Muscle layer of duodenum (tissue), 2 donors: ENCODE data around the gene PLXNA4.

Experiments used
- H3K27ac ChIP-seq: one replicate; pipeline ENCODE4 v1.7.0; 2013; ENCODE audit warnings: mild to moderate bottlenecking, low read length
- H3K27me3 ChIP-seq: one replicate; pipeline ENCODE4 v1.7.0; 2013; ENCODE audit warnings: low read depth, mild to moderate bottlenecking, control low read depth, low read length
- H3K36me3 ChIP-seq, 2 donors: one replicate each; pipeline ENCODE4 v1.7.0; 2013; ENCODE audit warnings: low read length in 2 of 2, control low read depth in 1 of 2, mild to moderate bottlenecking in 1 of 2; ENCODE audit not compliant: insufficient read depth in 2 of 2, control insufficient read depth in 1 of 2
- H3K4me1 ChIP-seq, 2 donors: one replicate each; pipeline ENCODE4 v1.7.0; 2013; ENCODE audit warnings: low read length in 2 of 2, mild to moderate bottlenecking in 2 of 2, control low read depth in 1 of 2, moderate library complexity in 1 of 2; ENCODE audit not compliant: insufficient read depth in 2 of 2, control insufficient read depth in 1 of 2
- H3K4me3 ChIP-seq, 2 donors: one replicate each; pipeline ENCODE4 v1.7.0; 2013; ENCODE audit warnings: low read length in 2 of 2, low read depth in 1 of 2, mild to moderate bottlenecking in 1 of 2
- H3K9me3 ChIP-seq, 2 donors: one replicate each; pipeline ENCODE4 v1.7.0; 2013; ENCODE audit warnings: low read length in 2 of 2, control low read depth in 1 of 2, mild to moderate bottlenecking in 1 of 2; ENCODE audit not compliant: control insufficient read depth in 1 of 2
- donor health status: healthy.

The PLXNA4 gene

DNA sequence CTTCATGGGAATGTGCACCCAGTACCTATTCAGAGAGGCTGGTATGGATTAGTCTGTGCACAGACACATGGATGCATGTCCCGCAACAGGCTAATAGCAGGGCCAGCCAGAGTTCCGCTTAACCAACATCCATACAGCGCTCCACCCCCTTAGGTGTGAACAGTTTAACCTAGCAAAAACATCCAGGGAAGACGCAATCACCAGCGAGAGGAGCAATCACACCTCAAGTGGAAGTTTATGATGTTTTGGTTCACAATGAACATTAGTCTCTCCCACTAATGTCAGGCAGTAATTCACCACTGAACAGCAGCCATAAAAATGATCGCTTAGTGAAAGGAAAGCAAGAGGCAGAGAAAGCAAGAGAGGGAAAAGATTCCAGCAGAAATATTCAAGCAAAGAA lies 91.1 kb downstream of the PLXNA4 start:
- no peaks in the 10 kb centered on the region for H3K9me3 ChIP-seq
- H3K27me3 ChIP-seq: no peaks in the 10 kb centered on the region
- H3K4me1 ChIP-seq: peaks cover 0 to 6% of the 10 kb centered on the region in 2 donors
- no peaks in the 10 kb centered on the region for H3K36me3 ChIP-seq
- H3K27ac ChIP-seq: no peak overlapping the region
- no peak overlapping the region for H3K4me3 ChIP-seq

DNA sequence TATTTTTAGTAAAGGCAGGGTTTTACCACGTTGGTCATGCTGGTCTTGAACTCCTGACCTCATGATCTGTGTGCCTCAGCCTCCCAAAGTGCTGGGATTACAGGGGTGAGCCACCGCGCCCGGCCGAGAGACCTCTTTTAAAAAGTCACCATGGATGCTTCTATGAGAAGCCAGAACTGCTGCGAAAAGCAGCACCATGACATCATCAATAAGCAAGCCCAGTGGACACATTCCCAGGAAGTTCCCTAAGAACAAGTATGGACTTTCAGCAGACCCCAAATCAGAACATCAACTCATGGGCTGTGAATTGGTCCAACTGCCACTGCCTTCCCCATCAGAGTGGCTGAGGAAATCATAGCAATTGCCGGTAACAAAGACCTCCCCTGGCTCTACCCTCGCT lies 93.4 kb downstream of the PLXNA4 start:
- Histone ChIP-seq H3K9me3 (no peaks in the 10 kb centered on the region), H3K4me3 (no peak overlapping the region), H3K4me1 (peaks cover 0 to 6% of the 10 kb centered on the region in 2 donors), H3K27ac (no peak overlapping the region), H3K27me3 (no peaks in the 10 kb centered on the region), H3K36me3 (no peaks in the 10 kb centered on the region)

DNA sequence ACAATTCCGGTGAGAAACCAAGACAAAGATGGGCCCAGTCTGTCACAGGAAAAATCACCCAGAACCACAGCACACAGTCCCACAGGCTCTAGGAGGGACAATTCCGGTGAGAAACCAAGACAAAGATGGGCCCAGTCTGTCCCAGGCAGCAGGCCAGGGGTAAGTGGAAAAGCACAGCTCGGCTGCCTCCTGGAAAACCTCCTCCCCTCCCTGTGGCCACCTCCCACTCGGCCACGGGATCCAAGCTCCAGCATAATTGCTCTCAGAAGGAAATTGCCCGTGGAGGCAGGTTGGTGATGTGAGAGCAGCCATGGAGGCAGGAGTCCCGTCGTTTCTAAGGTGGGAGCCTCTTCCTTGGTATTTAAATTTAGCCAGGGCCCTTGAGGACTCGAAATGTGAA lies 95.7 kb downstream of the PLXNA4 start:
- no peak overlapping the region for H3K4me3 ChIP-seq
- H3K9me3 ChIP-seq: no peaks in the 10 kb centered on the region
- H3K4me1 ChIP-seq: peaks cover 0 to 2% of the 10 kb centered on the region in 2 donors
- H3K36me3 ChIP-seq: no peaks in the 10 kb centered on the region
- H3K27ac ChIP-seq: no peak overlapping the region
- H3K27me3 ChIP-seq: no peaks in the 10 kb centered on the region

DNA sequence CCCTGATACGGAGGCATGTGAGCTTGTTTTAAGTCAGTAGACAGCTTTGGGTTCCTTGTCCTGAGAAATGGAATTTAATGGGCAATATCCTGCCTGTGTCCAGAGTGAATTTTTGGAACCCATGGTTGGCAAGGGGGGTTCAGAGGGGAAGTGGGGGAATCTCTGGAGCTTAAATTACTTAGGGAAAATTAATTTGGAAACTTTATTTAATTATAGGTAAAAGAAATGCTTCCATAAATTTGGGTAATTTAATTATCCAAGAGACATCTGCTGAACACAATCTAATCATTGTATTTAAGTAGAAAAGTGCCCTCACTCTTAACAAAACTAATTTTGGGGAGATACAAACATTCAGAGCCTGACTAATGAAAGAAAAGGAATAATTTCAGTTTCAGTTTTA lies 99.7 kb downstream of the PLXNA4 start:
- H3K27me3 ChIP-seq: no peaks in the 10 kb centered on the region
- H3K27ac ChIP-seq: no peak overlapping the region
- H3K4me1 ChIP-seq: peaks cover 0 to 11% of the 10 kb centered on the region in 2 donors
- H3K4me3 ChIP-seq: no peak overlapping the region
- H3K36me3 ChIP-seq: no peaks in the 10 kb centered on the region
- H3K9me3 ChIP-seq: no peaks in the 10 kb centered on the region

DNA sequence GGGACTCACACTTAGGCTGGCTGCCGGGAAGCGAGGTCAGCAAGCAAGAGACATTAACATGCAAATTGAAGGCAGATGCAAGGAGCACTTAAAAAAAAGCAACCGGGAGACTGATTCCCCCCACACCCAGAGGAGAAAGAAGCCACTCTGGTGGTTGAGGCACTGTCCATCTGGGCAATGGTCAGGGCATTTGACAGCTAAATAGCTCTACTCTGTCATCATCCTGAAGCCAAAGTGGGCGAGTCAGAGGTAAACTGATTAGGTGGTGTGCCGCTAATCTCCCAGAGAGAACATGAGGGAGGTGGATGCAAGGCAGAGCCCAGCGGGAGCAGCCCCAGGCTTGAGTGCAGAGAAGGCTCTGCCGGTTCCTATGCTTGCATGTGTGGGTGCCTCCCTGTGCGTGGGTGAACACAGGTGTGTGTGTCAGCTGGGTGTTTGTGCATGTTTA lies 100.6 kb downstream of the PLXNA4 start:
- Histone ChIP-seq H3K9me3 (no peaks in the 10 kb centered on the region), H3K27me3 (no peaks in the 10 kb centered on the region), H3K4me3 (no peak overlapping the region), H3K27ac (no peak overlapping the region), H3K36me3 (no peaks in the 10 kb centered on the region), H3K4me1 (peaks cover 0 to 14% of the 10 kb centered on the region in 2 donors)

DNA sequence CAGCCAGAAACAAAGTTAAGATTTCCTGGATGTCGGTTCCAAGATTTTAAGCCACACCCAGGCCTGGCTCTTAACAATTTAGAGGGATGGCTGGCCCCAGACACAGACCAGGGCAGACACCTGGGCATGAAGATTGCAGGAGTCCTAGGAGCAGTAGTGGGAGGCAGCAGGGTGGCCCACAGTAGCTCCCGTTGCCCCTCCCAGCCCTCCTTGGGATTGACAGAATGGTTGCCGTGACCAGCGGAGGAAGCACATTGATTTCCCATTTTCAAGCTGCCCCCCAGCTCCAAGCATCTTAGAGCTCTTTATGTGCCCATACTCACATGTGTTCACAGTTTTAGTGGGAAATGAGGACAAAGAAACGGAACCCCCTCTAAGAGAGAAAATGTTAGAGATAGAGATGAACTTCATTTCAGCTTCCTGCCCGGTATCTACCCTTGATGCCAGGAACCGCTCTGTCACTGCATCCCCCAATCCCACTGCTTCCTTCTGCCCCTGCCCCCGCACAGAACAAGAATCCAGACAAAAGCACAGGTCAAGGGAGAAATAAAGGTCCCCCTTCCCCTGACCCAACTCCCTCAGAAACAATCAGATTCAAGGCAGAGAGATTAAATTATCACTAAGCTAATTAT lies 101.1 kb downstream of the PLXNA4 start:
- H3K27me3 ChIP-seq: no peaks in the 10 kb centered on the region
- H3K4me3 ChIP-seq: no peak overlapping the region
- no peaks in the 10 kb centered on the region for H3K36me3 ChIP-seq
- no peak overlapping the region for H3K27ac ChIP-seq
- no peaks in the 10 kb centered on the region for H3K9me3 ChIP-seq
- peaks cover 0 to 14% of the 10 kb centered on the region in 2 donors for H3K4me1 ChIP-seq

DNA sequence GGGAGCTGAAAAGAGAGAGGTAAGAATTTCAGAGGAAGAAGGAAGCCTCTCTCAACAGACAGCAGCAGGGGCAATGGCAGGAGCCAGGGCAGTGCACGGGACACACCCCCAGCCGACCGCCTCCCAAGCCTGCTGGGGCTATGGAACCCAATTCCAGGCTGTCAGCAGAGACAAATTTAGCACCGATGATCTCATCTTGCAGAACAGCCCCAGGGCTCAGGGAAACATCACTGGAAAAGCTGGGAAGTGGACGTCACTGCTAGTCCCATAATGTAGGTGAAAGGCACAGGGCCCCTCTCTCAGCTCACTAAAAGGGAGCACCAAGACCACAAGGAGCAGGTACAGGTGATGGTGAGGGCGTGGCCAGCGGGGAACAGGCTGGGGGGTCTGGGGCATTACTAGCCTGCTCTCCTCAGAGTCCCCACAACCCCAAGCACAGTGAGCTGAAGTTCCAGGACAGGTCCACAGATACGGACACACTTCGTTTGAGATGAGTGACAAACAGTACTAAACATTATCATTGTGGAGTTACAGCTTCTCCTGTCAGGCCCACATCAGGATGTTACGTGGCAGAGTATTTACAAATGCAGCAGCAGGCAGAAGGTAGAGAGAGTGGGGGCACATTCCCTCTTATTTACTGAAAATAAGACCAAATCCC lies 103.7 kb downstream of the PLXNA4 start:
- peaks cover 0 to 14% of the 10 kb centered on the region in 2 donors for H3K4me1 ChIP-seq
- H3K27me3 ChIP-seq: no peaks in the 10 kb centered on the region
- no peaks in the 10 kb centered on the region for H3K9me3 ChIP-seq
- H3K36me3 ChIP-seq: no peaks in the 10 kb centered on the region
- H3K27ac ChIP-seq: no peak overlapping the region
- H3K4me3 ChIP-seq: no peak overlapping the region

DNA sequence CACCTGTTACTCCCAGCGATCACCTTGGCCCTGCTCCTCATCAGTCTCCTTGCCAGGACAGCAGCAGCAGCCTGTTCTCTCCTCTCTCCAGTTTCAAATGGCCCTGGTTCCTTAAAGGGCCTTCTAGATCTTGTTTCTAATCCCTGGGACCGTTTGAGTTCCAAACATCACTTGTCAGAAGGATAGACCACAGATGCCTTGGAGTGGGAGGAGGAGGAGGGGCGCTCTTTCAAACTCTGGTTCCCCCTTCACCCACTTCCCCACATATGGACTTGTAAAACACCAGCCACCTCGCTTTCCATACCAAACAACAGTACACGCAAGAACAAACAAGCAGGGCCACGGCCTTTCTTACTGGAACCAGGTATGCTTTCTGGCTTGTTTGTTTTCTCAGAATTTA lies 104.8 kb downstream of the PLXNA4 start:
- Histone ChIP-seq H3K27me3 (no peaks in the 10 kb centered on the region), H3K4me3 (no peak overlapping the region), H3K4me1 (peaks cover 0 to 14% of the 10 kb centered on the region in 2 donors), H3K36me3 (no peaks in the 10 kb centered on the region), H3K27ac (no peak overlapping the region), H3K9me3 (no peaks in the 10 kb centered on the region)

DNA sequence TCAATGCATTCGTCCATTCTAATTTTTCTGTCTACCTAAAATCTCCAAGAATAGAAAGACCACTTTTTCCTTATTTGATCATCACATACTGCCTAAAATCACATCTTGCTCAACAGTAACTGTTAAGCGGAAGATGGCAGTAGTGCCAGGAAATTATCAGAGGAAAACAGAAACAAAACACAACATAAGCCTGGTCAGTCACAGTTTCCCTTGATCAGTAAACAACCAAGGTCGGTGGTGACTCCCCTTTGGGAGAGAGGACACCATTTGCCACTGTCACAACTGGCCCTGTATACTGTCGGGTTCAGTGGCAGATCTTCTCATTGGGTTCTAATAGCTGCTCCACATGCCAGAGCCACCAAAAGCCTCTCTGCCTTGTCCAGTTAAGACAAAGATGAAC lies 106.6 kb downstream of the PLXNA4 start:
- Histone ChIP-seq H3K4me3 (no peak overlapping the region), H3K4me1 (peaks cover 2 to 11% of the 10 kb centered on the region in 2 donors), H3K27me3 (no peaks in the 10 kb centered on the region), H3K9me3 (no peaks in the 10 kb centered on the region), H3K36me3 (no peaks in the 10 kb centered on the region), H3K27ac (no peak overlapping the region)

DNA sequence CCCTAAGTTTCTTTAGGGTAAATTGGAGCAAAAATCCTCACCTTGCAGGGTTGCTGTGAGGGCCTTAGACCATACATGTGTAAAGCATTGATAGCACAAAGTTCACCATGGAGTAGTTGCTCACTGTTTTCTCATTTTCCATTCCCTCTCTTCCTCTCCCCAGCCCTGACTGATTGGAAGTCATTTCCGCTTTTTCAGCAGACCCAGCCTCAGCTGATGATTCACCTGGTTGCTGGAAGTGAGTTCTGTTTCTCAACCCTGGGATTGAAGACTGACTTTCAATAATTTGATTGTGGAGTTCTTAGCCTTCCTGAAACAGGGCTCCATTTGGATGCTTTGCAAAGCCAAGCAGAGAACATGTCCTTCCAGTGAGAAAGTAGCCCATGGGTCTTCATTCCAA lies 107.0 kb downstream of the PLXNA4 start:
- Histone ChIP-seq H3K36me3 (no peaks in the 10 kb centered on the region), H3K27me3 (no peaks in the 10 kb centered on the region), H3K4me3 (no peak overlapping the region), H3K27ac (no peak overlapping the region), H3K4me1 (peaks cover 4 to 8% of the 10 kb centered on the region in 2 donors), H3K9me3 (no peaks in the 10 kb centered on the region)

DNA sequence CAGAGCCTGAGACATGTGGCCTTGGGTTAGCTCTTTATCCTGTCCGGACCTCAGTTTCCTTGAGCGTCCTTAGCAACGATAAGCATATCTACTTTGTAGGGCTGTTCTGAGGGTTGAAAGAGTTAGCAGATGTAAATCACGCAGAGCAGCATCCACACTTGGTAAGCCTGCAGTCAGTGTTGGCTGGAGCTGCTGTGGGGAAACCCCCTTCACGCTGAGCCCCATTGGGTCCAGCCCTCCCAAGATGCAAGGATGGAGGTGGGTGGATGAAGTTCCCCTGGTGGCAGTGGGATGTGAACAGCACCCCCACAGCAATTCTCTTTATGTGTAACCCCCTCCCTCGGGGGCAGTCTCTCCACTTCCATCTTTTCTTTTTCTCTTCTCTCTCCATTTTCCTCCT lies 109.9 kb downstream of the PLXNA4 start:
- Histone ChIP-seq H3K4me1 (peaks cover 4 to 8% of the 10 kb centered on the region in 2 donors), H3K4me3 (no peak overlapping the region), H3K36me3 (no peaks in the 10 kb centered on the region), H3K27ac (no peak overlapping the region), H3K9me3 (no peaks in the 10 kb centered on the region), H3K27me3 (no peaks in the 10 kb centered on the region)

DNA sequence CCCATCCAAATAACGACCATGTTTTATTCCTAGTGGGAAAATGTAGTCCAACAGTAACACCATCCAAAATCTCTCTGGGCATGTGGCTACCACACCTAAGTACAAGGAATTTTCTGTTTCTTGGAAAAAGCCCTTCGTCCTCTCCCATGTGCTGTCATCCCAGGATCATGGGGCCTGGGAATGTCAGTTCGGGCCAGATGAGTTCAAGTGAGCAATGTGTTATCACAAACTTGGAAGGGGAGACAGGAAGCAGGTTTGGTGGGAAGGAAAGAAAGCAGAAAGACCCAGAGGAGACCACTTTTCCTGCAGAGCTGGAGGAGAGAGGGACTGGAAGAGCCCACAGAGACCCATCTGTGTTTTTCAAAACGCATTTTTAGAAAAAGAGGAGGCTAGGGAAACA lies 110.8 kb downstream of the PLXNA4 start:
- H3K4me1 ChIP-seq: peaks cover 4 to 7% of the 10 kb centered on the region in 2 donors
- H3K4me3 ChIP-seq: no peak overlapping the region
- H3K9me3 ChIP-seq: no peaks in the 10 kb centered on the region
- H3K36me3 ChIP-seq: no peaks in the 10 kb centered on the region
- no peaks in the 10 kb centered on the region for H3K27me3 ChIP-seq
- no peak overlapping the region for H3K27ac ChIP-seq
